Measurements from ENCODE around the gene TEKT4. TPM values are rescaled to one million over a fixed set of nuclear protein-coding genes. Genes with fewer than 3 reads are reported as not detected.
A peak's percentile ranks its signal among the peaks of the same experiment; 100 is the strongest.
"Not testable (repeated sequence)": the region's sequence is repeated elsewhere in the genome, so short reads cannot be mapped to it uniquely, and the experiment has no call there.

Gene TEKT4
- total RNA-seq, result 3.4 TPM
- long read RNA-seq, partial matches to known transcripts, result 4 of 9 reads
- long read RNA-seq, other reads (novel, unspliced or antisense), result 3 of 9 reads

- Histone ChIP-seq H3K36me3 (no peaks in the 10 kb centered on the region), H3K4me3 (no peak within 1 kb of the TSS), H3K4me1 (no peaks in the 10 kb centered on the region), H3K27ac (no peak within 1 kb of the TSS), H3K9me3 (no peaks in the 10 kb centered on the region), H3K27me3 (ENCODE audit: low read depth) (peaks cover 38% of the 10 kb centered on the region)
- ATAC-seq (peak; percentile 26 to 50), DNase-seq (peak; percentile 49)
- intact Hi-C loops (cut with DNase I), result no loop called here
- TF ChIP-seq CTCF (IDR thresholded peaks at IDR 0.05), result no peak
Observed at GRCh38 chr2:94871226-94872087, at the start of gene TEKT4. Gene TEKT4 (plus strand): TSS chr2:94871430. CDS start chr2:94871580, 150 bp downstream.

GRCh38 chr2:94839224-94839623 lies 32.0 kb upstream of the TEKT4 start:
- H3K4me3 ChIP-seq; DNase-seq; H3K36me3 ChIP-seq; intact Hi-C loops (cut with DNase I); H3K27ac ChIP-seq; H3K27me3 ChIP-seq (ENCODE audit: low read depth); H3K4me1 ChIP-seq; ATAC-seq; H3K9me3 ChIP-seq: not testable (repeated sequence)

GRCh38 chr2:94856856-94857255 lies 14.4 kb upstream of the TEKT4 start:
- H3K9me3 ChIP-seq; H3K36me3 ChIP-seq; DNase-seq; H3K4me1 ChIP-seq; ATAC-seq; H3K4me3 ChIP-seq; H3K27ac ChIP-seq; intact Hi-C loops (cut with DNase I): not testable (repeated sequence)
- H3K27me3 ChIP-seq (ENCODE audit: low read depth), result peaks cover 57% of the 10 kb centered on the region

- peak; percentile 62 for DNase-seq
- intact Hi-C loops (cut with DNase I); H3K27ac ChIP-seq; H3K4me3 ChIP-seq; H3K9me3 ChIP-seq; ATAC-seq; H3K4me1 ChIP-seq; H3K36me3 ChIP-seq: not testable (repeated sequence)
- H3K27me3 ChIP-seq (ENCODE audit: low read depth), result peaks cover 61% of the 10 kb centered on the region
Observed at GRCh38 chr2:94857367-94858162, 13.7 kb upstream of the TEKT4 start.

GRCh38 chr2:94858163-94858888 lies 12.9 kb upstream of the TEKT4 start:
- DNase-seq; H3K9me3 ChIP-seq; H3K36me3 ChIP-seq; ATAC-seq; H3K4me3 ChIP-seq; H3K27ac ChIP-seq; H3K4me1 ChIP-seq; intact Hi-C loops (cut with DNase I): not testable (repeated sequence)
- H3K27me3 ChIP-seq (ENCODE audit: low read depth), result peaks cover 66% of the 10 kb centered on the region

GRCh38 chr2:94861308-94862152 lies 9.7 kb upstream of the TEKT4 start:
- Histone ChIP-seq H3K9me3 (no peaks in the 10 kb centered on the region), H3K27me3 (ENCODE audit: low read depth) (peaks cover 58% of the 10 kb centered on the region), H3K4me3 (no peak overlapping the region), H3K4me1 (no peaks in the 10 kb centered on the region), H3K36me3 (no peaks in the 10 kb centered on the region), H3K27ac (no peak overlapping the region)
- ATAC-seq (no peak), DNase-seq (peak; percentile 41)
- no peak for TF ChIP-seq CTCF (IDR thresholded peaks at IDR 0.05)
- intact Hi-C loops (cut with DNase I), result no loop called here

GRCh38 chr2:94862903-94863302 lies 8.3 kb upstream of the TEKT4 start:
- H3K9me3 ChIP-seq; H3K27ac ChIP-seq; H3K4me3 ChIP-seq; DNase-seq; H3K4me1 ChIP-seq; H3K36me3 ChIP-seq; ATAC-seq; intact Hi-C loops (cut with DNase I): not testable (repeated sequence)
- peaks cover 47% of the 10 kb centered on the region for H3K27me3 ChIP-seq (ENCODE audit: low read depth)

Data from lower lobe of right lung (tissue), 2 donors.